HG03159 (cell line): ENCODE measurements around the gene NPEPL1.
"Not testable (repeated sequence)": the region's sequence is repeated elsewhere in the genome, so short reads cannot be mapped to it uniquely, and the experiment has no call there.

ENCODE experiments used
- ATAC-seq: cut with Tn5 transposase; IDR thresholded peaks from one replicate; pipeline ENCODE4 v1.9.1; 2021; ENCODE audit warnings: mild to moderate bottlenecking, moderate library complexity; ENCODE audit not compliant: unreplicated experiment

NPEPL1 gene

DNA sequence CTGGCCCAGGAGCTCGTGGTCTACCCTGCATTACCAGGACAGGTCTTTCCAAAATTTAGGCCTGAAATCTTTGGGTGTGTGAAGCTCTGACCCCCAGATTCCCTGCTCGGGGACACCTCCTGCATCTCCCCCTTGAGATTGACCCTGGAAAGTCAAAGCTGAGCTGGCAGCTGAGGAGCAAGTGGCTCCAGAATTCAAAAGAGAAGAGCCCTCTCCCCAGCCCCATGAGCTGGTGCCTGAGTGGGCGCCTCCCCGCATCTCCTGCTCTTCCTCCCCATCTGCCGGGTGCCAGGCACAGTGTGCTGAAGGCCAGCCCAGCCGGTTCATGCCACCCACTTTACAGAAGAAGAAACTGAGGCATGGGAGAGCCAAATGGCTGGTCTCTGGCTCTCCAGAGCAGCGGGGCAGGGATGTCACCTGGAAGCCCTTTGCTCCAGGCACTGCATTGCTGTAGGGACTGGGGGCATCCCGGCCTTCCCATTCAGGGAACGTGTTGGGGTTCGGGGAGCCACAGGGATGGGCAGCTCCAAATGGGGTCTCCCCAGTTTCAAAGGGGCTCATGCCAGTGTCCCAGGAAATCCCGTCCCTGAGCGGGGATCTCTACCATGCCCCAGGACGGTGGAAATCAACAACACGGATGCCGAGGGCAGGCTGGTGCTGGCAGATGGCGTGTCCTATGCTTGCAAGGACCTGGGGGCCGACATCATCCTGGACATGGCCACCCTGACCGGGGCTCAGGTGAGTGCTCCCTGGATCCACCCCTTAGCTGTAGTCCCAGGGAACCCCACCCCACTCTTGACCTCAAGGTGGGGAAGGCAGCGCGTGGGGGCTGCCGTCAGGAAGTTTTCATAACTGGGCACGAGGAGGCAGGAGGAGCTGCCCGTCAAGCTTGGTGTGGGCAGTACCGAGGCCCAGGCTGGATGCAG, 20.5 kb downstream of the NPEPL1 start:
- no peak for ATAC-seq

DNA sequence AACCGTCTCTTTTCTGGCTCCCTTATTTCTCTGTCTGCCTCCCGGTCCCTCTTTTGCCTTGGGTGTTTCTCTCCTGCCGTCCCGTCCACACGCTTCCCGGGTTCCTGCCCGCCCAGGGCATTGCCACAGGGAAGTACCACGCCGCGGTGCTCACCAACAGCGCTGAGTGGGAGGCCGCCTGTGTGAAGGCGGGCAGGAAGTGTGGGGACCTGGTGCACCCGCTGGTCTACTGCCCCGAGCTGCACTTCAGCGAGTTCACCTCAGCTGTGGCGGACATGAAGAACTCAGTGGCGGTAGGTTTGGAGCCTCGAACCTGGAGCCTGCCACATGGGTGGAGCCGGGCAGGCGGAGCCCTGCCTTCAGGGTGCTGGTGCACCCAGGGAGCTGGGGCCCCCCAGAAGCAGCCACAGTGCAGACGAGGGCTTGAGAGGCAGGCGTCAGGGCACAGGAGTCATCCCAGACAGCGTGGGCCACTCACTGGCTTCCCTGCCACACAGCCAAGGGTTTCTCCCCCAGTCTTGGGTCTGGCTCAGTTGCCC, 21.3 kb downstream of the NPEPL1 start:
- no peak for ATAC-seq

DNA sequence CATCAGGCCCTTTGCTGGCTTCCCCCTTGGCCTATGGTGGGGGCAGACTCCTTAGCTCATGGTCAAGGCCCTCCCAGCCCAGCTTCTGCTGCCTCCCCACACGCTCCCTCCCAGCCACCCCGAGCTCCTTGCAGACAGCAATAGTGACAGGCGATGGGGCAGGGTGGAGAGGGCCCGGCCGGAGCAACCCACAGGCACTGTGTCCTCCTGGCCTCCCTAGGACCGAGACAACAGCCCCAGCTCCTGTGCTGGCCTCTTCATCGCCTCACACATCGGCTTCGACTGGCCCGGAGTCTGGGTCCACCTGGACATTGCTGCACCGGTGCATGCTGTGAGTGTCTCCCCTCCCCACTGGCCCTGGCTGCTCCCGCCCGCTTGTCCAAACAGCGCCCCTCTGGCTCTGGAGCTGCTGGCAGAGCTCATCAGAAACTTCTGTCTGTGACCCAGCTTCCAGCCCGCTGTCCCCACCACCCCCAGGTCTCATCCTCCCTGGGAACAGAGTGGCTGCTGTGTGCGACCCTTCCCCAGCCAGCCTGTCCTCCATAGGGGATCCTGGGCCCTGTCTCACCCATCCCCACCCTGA, 21.8 kb downstream of the NPEPL1 start:
- ATAC-seq, result no peak

DNA sequence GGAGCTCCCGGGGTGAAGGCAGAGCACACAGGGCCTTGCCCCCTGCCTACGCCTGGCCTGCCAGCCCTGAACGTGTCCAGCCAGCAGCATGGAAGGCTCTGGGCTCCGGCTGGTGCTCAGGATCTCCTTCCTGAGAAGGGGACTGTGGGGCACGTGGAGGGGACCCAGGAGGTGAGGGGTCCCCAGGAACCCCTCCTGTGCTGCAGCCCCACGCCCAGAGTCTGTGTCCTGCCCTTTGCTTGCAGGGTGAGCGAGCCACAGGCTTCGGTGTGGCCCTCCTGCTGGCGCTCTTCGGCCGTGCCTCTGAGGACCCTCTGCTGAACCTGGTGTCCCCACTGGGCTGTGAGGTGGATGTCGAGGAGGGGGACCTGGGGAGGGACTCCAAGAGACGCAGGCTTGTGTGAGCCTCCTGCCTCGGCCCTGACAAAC, 22.3 kb downstream of the NPEPL1 start:
- no peak for ATAC-seq

DNA sequence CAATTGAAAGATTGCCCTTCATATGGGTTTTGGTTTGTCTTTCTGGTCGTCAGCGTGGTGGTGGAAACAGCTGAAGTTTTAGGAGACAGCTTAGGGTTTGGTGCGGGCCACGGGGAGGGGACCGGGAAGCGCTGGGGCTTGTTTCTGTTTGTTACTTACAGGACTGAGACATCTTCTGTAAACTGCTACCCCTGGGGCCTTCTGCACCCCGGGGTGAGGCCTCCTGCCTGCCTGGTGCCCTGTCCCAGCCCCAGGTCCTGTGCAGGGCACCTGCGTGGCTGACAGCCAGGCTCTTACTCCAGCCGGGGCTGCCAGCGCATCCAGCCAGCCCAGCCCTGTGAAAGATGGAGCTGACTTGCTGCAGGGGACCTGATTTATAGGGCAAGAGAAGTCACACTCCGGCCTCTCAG, 22.8 kb downstream of the NPEPL1 start:
- no peak for ATAC-seq

DNA sequence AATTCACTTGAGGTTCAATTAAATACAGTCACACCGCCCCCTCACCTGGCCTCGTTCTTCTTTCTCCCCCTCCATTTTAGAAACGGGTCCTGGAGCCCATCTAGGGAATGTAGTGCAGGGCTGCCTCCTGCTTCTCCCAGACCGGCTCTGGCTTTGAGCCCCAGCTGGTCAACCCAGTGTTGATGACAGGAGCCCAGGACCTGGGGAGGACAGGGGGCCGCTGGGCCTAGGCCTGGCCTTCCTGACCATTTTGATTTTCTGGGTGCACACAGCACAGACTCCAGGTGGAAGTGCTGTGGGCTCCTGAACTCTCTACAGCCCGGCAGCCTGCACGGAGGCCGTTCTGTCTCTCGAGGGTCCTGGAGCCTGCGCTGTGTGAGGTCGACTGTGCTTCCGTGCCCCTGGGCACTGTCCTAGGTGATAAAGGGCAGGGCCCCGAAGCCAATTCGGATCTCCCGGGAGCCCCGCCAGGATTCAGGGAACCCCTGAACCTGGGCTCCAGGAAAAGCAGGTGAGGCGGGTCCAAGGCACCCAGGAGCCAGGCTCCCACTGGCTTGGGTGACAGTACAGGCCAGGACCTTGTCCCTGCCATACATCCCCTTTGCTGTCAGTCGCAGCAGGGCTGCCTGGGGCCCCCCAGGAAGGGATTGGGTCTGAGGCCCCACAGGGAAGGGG, 23.3 kb downstream of the NPEPL1 start:
- ATAC-seq, result no peak

DNA sequence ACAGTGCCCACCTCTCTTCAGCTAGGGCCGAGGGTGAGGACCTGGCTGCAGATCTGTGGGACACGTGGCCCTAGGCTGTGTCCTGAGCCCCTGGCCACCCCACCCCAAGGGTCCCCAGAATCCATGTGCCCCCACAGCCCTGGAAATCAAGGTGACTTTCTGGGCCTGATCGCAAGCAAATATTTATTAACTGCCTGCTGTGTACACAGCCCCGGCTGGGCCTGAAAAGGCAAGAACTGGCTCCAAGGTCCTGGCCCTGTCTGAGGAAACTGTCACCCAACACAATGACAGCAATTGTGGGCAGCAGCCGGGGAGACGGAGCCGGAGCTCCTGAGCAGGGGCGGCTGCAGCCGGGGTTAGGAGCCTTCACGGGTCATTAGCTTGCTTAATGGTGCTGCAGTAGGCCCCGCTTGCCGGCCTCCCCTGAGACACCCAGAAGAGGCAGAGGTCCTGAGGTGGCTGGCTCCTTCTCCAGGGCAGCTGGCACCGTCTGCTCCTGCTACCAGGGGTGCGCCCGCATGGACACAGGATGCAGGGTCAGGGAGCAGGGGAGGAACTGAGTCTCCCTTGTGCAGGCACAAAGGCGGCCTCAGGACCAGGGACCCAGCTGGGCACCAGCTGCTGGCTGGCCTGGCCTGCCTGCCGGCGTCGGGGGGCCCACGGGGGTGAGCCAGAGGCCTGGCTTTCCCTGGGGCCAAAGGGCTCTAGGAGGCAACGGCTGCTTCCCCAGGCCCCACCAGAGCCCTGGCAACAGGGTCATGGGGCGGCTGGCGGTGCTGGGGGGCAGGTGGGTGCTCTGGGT, 24.1 kb downstream of the NPEPL1 start:
- no peak for ATAC-seq

DNA sequence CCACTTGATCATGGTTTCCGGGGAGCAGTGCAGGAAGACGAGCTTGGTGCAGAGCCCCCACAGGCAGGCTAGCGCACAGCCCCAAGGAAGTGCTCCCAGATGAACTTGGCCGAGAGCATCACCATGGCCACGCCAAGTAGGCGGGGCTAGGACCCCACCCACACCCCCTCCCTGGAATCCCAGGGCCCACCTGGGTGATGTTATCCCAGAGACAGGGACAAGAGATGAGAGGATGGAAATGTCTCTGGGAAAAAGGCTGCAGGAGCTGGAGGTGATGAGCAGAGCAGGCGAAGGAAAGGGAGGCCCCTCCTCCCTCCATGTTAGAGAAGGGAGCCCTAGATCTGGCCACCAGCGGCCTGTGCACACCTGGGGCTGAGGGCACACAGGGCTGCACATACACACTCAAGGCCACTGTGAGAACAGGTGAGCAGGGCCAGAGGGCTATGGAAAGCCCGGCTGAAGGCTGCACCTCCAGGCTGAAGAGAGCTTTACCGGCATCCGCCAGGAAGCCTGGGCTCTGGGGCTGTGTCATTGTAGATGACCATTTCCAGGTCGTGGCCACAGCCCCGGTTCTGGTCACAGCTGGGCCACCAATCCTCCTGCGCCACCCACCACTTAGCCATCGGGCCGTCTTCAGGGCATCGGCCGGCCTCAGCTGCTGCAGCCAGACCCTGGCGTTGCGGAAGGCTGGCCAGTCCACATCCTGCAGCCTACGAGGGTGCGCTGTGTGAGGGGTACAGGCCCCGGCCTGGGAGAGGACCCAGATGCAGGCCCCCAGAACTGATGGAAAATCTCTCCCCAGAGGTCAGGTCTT, 24.9 kb downstream of the NPEPL1 start:
- no peak for ATAC-seq

DNA sequence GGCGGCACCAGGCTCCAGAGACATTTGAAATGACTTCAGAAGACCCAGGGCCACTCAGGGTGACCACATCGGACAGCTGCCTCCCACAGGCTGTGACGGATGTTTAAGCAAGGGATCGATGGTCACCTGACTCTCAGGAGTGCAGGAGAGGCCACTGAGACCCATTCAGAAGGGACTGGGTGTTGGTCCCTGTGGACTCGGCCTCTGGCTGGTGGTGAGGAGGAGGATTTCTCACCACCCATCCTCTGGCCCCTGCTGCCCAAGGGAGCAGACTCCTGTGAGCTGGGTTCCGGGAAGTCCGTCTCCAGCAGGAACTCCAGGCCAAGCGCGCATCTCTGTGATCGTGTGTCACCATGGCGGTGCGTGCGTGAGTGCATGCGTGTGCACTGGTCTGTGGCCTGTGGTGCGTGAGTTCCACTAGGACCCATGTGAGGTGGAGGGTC, 25.5 kb downstream of the NPEPL1 start:
- no peak for ATAC-seq

DNA sequence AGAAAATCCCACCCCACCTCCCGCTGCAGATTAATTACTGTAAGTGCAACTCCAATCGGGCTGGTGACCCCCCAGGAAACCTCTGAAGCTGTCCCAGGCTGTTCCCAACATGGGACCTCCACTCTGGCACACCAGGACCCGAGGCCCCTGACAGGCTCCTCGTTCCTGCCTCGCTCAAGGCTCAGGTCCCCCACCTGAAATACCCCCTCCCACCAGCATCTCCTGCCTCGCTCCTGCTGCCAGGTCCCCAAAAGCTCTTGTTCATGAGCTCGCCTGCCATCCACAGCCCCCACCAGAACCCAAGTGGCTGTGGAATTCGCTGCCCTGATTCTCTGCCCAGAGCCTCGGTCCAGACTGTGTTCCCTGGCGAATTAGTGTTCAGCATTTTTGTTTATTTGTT, 26.1 kb downstream of the NPEPL1 start:
- ATAC-seq, result no peak

DNA sequence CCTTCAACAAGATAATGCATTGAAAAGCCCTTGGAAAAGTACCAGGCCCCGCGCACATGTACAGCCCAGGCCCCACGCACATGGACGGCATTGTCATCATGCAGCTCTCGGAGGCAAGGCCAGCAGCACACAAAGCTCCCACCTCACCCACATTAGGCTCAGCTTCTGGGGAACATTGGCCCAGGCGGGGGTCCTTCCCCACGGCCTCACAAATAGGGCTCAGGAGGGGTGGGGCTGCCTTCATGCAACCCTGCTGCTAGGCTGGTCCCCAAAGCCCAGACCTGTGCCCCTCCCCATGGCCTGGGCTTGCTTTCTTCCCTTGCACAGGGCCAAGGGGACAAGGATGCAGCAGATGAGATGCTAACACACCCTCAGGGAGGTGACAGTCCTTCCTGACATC, 26.7 kb downstream of the NPEPL1 start:
- no peak for ATAC-seq

DNA sequence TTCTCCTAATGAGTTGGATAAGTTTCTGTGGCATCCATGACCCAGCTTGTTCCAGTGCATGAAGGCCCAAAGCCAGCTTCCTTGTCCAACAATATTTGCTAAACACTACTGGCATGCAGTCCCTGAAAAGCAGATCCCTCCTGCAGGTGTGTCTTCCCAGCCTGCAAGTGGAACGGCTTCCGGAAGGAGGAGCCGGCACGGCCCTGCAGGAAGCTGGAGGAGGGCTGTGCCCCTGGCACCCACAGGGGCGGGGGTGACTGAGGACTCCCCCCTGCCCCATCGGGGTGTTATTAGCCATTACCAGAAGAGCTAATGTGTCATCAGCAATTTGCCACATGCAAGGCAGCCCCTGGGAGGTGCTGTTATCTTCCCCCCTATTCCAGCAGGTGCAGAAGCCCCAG, 27.4 kb downstream of the NPEPL1 start:
- no peak for ATAC-seq

DNA sequence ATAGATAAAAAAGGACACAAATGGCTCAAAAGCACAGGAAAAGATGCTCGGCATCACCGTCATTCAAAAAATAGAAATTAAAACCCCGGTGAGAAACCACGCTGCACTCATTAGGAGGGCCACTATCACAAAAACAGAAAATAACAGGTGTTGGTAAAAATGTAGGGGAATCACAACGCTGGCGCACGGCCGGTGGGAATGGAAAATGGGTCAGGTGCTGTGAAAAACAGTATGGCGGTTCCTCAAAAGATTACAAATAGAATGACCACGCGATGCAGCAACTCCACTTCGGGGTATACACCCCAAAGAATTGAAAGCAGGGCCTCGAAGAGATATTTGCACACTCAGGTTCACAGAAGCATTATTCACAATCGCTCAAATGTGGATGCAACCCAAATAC, 28.3 kb downstream of the NPEPL1 start:
- no peak for ATAC-seq

DNA sequence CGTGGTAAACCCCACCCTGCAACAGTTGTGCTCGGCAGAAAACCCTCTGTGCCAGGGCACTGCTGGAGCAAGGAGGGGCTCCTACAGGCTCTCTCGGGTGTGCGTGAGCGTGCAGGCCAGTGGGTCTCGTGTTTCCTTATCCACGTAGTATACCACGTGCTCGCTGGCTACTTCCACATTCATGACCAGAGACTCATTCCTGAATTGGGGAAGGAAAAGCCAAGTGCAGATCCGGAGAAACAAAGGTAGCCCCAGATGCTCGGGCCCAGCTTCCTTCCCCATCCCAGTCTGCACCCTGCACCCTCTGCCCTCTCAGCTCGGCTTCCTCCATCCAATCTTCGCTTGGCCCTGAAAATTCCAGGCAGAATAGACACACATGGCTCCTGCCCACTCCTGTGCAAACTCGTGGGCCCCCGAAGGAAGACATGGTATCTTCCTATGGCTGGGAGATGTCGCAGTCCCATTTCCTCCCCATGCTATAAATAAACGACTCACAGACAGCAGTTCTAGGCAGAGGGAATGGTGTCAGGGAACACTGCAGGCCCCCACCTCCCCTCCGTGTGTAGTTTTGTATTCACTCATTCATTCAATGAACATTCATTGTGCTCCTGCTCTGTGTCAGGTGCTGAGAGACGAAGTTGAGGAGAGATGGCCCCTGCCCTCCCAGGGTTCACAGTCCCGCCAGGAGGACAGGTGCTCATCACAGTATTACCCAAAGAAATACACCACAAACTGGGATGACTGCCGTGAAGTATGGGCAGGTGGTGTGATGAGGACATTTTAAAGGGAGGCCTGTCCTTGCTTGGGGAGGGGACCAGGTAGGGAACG, 29.6 kb downstream of the NPEPL1 start:
- ATAC-seq, result no peak

DNA sequence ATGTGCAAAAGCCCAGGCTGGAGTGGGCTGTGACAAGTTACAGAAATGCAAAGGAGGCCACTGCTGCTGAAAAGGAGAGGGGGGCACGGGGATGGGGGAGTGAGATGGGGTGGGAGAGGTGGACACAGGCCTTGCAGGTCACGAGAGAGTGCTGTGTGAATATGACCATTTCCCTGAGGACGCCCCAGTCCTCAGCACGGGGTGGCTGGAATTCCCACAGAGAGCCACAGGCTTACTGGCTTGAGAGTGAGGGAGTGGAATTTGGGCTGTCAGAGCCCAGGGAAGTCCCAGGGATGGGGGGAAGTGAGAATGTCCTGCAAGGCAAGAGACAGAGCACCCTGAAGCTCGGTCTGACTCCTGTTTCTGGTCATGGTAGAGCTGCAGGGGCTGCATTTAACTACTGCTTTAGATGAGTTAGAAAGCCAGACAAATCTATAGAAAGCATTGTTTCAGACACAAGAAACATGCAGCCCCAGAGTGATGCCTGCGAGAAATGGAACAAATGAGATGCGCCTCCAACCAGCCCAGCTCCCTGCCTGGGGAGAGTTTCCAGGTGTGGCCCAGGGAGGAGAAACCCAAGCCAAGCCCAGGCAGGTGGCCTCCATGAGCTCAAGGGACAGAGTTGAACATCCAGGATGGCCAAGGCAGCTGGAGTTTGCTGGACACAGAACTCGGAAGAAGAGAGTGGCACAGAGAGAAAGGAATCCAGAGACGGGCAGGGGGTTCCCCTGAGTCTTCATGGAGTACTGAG, 30.5 kb downstream of the NPEPL1 start:
- ATAC-seq, result no peak

DNA sequence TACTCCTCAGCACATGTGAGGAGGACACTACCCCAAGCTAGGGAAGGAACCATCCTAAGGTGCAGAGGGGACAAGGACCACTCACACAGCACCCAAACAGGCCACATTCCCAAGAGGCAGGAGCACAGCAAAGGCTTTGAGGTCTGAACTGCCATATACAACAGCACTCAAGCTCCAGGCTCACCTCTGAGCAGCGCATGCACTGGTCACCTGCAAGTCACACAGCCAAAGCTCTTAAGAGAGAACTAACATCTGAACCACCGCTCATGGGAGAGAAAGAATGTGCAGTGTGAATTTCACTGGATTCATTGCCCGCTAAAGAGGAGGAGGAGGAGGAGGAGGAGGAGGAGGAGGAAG, 31.0 kb downstream of the NPEPL1 start:
- ATAC-seq, result no peak

DNA sequence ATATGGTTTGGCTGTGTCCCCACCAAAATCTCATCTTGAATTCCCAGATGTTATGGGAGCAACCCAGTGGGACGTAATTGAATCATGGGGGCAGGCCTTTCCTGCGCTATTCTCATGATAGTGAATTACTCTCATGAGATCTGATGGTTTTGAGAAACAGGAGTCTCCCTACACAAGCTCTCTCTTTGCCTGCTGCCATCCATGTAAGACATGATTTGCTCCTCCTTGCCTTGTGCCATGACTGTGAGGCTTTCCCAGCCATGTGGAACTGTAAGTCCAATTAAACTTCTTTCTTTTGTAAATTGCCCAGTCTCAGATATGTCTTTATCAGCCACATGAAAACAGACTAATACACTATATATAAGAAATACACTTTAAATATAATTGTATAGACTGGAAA, 33.6 kb downstream of the NPEPL1 start:
- ATAC-seq, result not testable (repeated sequence)

DNA sequence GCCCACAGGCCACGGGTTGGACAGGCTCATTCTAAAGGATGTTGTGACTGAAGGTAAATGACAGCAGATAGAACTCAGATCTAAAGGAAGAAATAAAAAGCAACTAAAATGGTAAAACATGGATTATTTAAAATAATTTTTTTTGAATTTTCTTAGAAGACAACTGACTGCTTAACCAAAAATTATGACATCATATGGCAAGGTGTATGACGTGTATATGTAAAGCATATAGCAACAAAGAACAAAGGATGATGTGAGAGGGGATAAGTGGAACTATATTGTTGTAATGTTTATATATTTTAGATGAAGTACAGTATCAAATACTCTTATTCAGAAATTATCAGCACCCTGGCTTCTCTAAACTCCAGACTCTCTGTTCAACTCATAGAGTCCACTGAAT, 38.6 kb downstream of the NPEPL1 start:
- no peak for ATAC-seq
